Tibial nerve (tissue), 3 donors: ENCODE measurements around the gene MYADM.

ENCODE experiments used
- CTCF ChIP-seq, 5 experiments: fragments of 200-600 bp in 3 of 5; fragments of 450-650 bp in 2 of 5; sonication (generic) in 3 of 5; IDR thresholded peaks; one replicate each; pipeline ENCODE4 v1.5.1; 2016 to 2019; ENCODE audit warnings: antibody characterized with exemption in 5 of 5, mild to moderate bottlenecking in 3 of 5, moderate library complexity in 2 of 5
- POLR2A ChIP-seq, 2 donors: fragments of 450-650 bp; IDR thresholded peaks; one replicate each; pipeline ENCODE4 v1.6.1; 2017; ENCODE audit warnings: antibody characterized with exemption in 2 of 2, mild to moderate bottlenecking in 2 of 2, moderate library complexity in 2 of 2

GRCh38 chr19:53910170-53910518 is 42.5 kb downstream of the MYADM start:
- no peak for TF ChIP-seq POLR2A (IDR thresholded peaks at IDR 0.05)
- TF ChIP-seq CTCF (IDR thresholded peaks at IDR 0.05) = no peak
